ENCODE measurements around the gene PRSS50.

PRSS50 gene

GRCh38 chr3:46695177-46695961, 22.3 kb downstream of the PRSS50 start:
- Histone ChIP-seq H3K27ac (peak overlapping the region in 15 of 21 experiments; percentile 5 to 97 (median 44)), H3K4me3 (no peak overlapping the region)

GRCh38 chr3:46694520-46694919, 23.1 kb downstream of the PRSS50 start:
- H3K4me3 ChIP-seq, result no peak overlapping the region
- peak overlapping the region in 11 of 21 experiments; percentile 5 to 97 (median 86) for H3K27ac ChIP-seq

- Histone ChIP-seq H3K27ac (peak overlapping the region in 20 of 21 experiments; percentile 65 to 97 (median 90)), H3K4me3 (peak overlapping the region; percentile 45 to 78 (median 62))
Measured at GRCh38 chr3:46693892-46694226, 23.8 kb downstream of the PRSS50 start.

- Histone ChIP-seq H3K27ac (peak within 1 kb of the TSS; percentile 65 to 97 (median 90)), H3K4me3 (peak within 1 kb of the TSS; percentile 45 to 78 (median 62))
Measured at GRCh38 chr3:46693038-46693891, 24.4 kb downstream of the PRSS50 start, which contains the start of gene ALS2CL. TSS of gene ALS2CL (minus strand) at chr3:46693679. CDS start at chr3:46689440, 4,239 bp downstream.

- Histone ChIP-seq H3K27ac (peak overlapping the region; percentile 65 to 97 (median 90)), H3K4me3 (peak overlapping the region; percentile 45 to 78 (median 62))
Measured at GRCh38 chr3:46692566-46692990, 25.1 kb downstream of the PRSS50 start.

GRCh38 chr3:46690798-46691197, 26.9 kb downstream of the PRSS50 start:
- H3K27ac ChIP-seq, result peak overlapping the region in 16 of 21 experiments; percentile 2 to 97 (median 85)
- no peak overlapping the region for H3K4me3 ChIP-seq

- H3K27ac ChIP-seq, result no peak overlapping the region
- no peak overlapping the region for H3K4me3 ChIP-seq
Measured at GRCh38 chr3:46685446-46685845, 32.2 kb downstream of the PRSS50 start.

- Histone ChIP-seq H3K27ac (no peak overlapping the region), H3K4me3 (no peak overlapping the region)
Measured at GRCh38 chr3:46684891-46685290, 32.8 kb downstream of the PRSS50 start.

GRCh38 chr3:46682974-46683373, 34.7 kb downstream of the PRSS50 start:
- Histone ChIP-seq H3K4me3 (no peak overlapping the region), H3K27ac (no peak overlapping the region)

GRCh38 chr3:46681856-46682540, 35.7 kb downstream of the PRSS50 start:
- no peak overlapping the region for H3K27ac ChIP-seq
- H3K4me3 ChIP-seq, result no peak overlapping the region

GRCh38 chr3:46681387-46681786, 36.3 kb downstream of the PRSS50 start:
- no peak overlapping the region for H3K27ac ChIP-seq

GRCh38 chr3:46680298-46680826, 37.3 kb downstream of the PRSS50 start:
- H3K27ac ChIP-seq, result no peak overlapping the region

More at GRCh38 chr3:46681387-46681786, 36.3 kb downstream of the PRSS50 start:
- H3K4me3 ChIP-seq, result no peak overlapping the region

GRCh38 chr3:46679681-46680080, 38.0 kb downstream of the PRSS50 start:
- Histone ChIP-seq H3K27ac (no peak overlapping the region), H3K4me3 (no peak overlapping the region)

More at GRCh38 chr3:46680298-46680826, 37.3 kb downstream of the PRSS50 start:
- no peak overlapping the region for H3K4me3 ChIP-seq

- Histone ChIP-seq H3K4me3 (no peak overlapping the region), H3K27ac (no peak overlapping the region)
Measured at GRCh38 chr3:46678280-46678679, 39.4 kb downstream of the PRSS50 start.

GRCh38 chr3:46677411-46677726, 40.3 kb downstream of the PRSS50 start:
- no peak overlapping the region for H3K4me3 ChIP-seq
- H3K27ac ChIP-seq, result peak overlapping the region in 1 of 21 experiments; percentile 16

- H3K27ac ChIP-seq, result peak overlapping the region in 1 of 21 experiments; percentile 16
- H3K4me3 ChIP-seq, result no peak overlapping the region
Measured at GRCh38 chr3:46676601-46677410, 40.9 kb downstream of the PRSS50 start.

GRCh38 chr3:46675843-46676567, 41.7 kb downstream of the PRSS50 start:
- no peak overlapping the region for H3K4me3 ChIP-seq
- H3K27ac ChIP-seq, result no peak overlapping the region

- no peak overlapping the region for H3K4me3 ChIP-seq
- H3K27ac ChIP-seq, result no peak overlapping the region
Measured at GRCh38 chr3:46675426-46675825, 42.2 kb downstream of the PRSS50 start.
